Esophagus muscularis mucosa (tissue), 4 donors: ENCODE measurements around the gene HERC6. TPM values are rescaled to one million over a fixed set of nuclear protein-coding genes. Genes with fewer than 3 reads are reported as not detected.
"Not testable (repeated sequence)": the region's sequence is repeated elsewhere in the genome, so short reads cannot be mapped to it uniquely, and the experiment has no call there.

ENCODE experiments used
- DNase-seq: peaks from one replicate; pipeline ENCODE4 v3.0.0-alpha.2; 2017; ENCODE audit errors: extremely low spot score
- H3K27ac ChIP-seq, 4 donors: fragments of 200-600 bp; sonication (generic); replicated peaks in 1 of 4; 1 replicate in 3 of 4; 2 replicates in 1 of 4; pipeline ENCODE4 v1.5.1; 2016 to 2019; ENCODE audit warnings: mild to moderate bottlenecking in 1 of 4
- H3K27me3 ChIP-seq, 4 donors: fragments of 200-600 bp; sonication (generic); one replicate each; pipeline versions ENCODE4 v1.5.1 to v1.6.0; 2016 to 2019
- H3K36me3 ChIP-seq, 4 donors: fragments of 200-600 bp; sonication (generic); one replicate each; pipeline ENCODE4 v1.5.1; 2016 to 2019
- H3K4me1 ChIP-seq, 4 donors: fragments of 200-600 bp; sonication (generic); one replicate each; pipeline ENCODE4 v1.5.1; 2016 to 2019
- H3K4me3 ChIP-seq, 4 donors: fragments of 200-600 bp; sonication (generic); 1 replicate in 2 of 4; 2 replicates in 2 of 4; pipeline ENCODE4 v1.5.1; 2016 to 2019; ENCODE audit warnings: mild to moderate bottlenecking in 4 of 4, moderate library complexity in 1 of 4
- H3K9me3 ChIP-seq, 4 donors: fragments of 200-600 bp; sonication (generic); 1 replicate in 3 of 4; 2 replicates in 1 of 4; pipeline ENCODE4 v1.5.1; 2016 to 2019
- EP300 ChIP-seq: sonication (generic); formaldehyde crosslinking; IDR thresholded peaks from one replicate; pipeline ENCODE4 v1.6.1; 2017; ENCODE audit warnings: antibody characterized with exemption
- POLR2A ChIP-seq: fragments of 450-650 bp; IDR thresholded peaks from one replicate; pipeline ENCODE4 v1.6.1; 2017; ENCODE audit warnings: antibody characterized with exemption, moderate library complexity, mild to moderate bottlenecking, low read depth
- POLR2AphosphoS5 ChIP-seq, 2 donors: sonication (generic); formaldehyde crosslinking; IDR thresholded peaks; one replicate each; pipeline ENCODE4 v1.6.1; 2017; ENCODE audit warnings: antibody characterized with exemption in 2 of 2
- WGBS: methylation state at CpG from one replicate; pipeline ENCODE4 v1.1.5; 2018; 5-methylcytosine and 5-hydroxymethylcytosine counted together
- intact Hi-C: fragments of 100-400 bp; cut with DNase I; formaldehyde crosslinking; loops from one replicate; pipeline ENCODE4 v1.15.1; 2023
- total RNA-seq, 4 donors: library from RNA; depleted of rRNA; stranded (reverse); fragments of >200 nt; gene quantifications; one replicate each; pipeline versions ENCODE4 v1.1.0 to v1.2.1, GENCODE V29; 2016
- TF ChIP-seq, protein P1 (sequence below), 3 experiments: fragments of 200-600 bp in 2 of 3; fragments of 450-650 bp in 1 of 3; sonication (generic) in 2 of 3; IDR thresholded peaks; one replicate each; pipeline ENCODE4 v1.5.1; 2017 to 2019; ENCODE audit warnings: antibody characterized with exemption in 3 of 3, mild to moderate bottlenecking in 2 of 3, moderate library complexity in 1 of 3

HERC6 gene
- total RNA-seq, 4 donors from 2014 or later = 3.8 to 5.2 (median 4.9) TPM

DNA sequence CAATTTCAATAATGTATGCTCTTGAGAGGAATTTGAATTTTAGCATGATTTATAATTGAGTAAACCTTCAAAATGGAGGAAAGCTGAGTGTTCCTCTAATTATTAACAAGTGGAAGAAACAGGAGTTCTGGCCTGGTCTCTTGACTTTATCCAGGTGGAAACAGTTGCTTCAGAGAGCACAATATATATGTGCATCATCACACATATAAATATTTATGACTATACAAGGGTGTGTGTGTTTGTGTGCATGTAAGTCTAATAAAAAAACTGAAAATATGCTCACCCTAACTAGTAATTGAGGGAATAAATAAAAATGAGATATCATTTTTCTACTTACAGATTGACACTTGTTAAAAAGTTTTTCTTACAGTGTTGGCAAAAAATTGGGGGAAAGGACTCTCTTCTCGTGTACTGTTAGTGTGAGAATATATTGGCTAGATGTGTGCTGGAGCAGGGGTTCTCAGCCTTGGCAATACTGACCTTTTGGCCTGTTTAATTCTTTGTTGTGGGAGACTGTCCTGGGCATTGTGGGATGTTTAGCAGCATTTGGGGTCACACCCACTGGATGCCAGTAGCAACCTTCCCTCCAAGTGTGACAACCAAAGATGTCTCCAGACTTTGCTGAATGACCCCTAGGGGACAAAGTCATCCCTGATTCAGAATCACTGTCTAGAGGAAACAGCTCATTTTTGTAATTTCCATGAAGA lies 57.5 kb downstream of the HERC6 start:
- H3K9me3 ChIP-seq = no peaks in the 10 kb centered on the region
- no peaks in the 10 kb centered on the region for H3K27me3 ChIP-seq
- no peak for DNase-seq
- H3K4me3 ChIP-seq = no peak overlapping the region
- 97% methylated on average over 1 of the region's 1 CpG for WGBS
- H3K27ac ChIP-seq = no peak overlapping the region
- intact Hi-C loops = no loop called here
- TF ChIP-seq, protein P1, sequence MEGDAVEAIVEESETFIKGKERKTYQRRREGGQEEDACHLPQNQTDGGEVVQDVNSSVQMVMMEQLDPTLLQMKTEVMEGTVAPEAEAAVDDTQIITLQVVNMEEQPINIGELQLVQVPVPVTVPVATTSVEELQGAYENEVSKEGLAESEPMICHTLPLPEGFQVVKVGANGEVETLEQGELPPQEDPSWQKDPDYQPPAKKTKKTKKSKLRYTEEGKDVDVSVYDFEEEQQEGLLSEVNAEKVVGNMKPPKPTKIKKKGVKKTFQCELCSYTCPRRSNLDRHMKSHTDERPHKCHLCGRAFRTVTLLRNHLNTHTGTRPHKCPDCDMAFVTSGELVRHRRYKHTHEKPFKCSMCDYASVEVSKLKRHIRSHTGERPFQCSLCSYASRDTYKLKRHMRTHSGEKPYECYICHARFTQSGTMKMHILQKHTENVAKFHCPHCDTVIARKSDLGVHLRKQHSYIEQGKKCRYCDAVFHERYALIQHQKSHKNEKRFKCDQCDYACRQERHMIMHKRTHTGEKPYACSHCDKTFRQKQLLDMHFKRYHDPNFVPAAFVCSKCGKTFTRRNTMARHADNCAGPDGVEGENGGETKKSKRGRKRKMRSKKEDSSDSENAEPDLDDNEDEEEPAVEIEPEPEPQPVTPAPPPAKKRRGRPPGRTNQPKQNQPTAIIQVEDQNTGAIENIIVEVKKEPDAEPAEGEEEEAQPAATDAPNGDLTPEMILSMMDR (IDR thresholded peaks at IDR 0.05) = no peak
- TF ChIP-seq POLR2A (no peak), EP300 (no peak), POLR2AphosphoS5 (IDR thresholded peaks at IDR 0.05) (no peak)
- H3K4me1 ChIP-seq = no peaks in the 10 kb centered on the region
- peaks cover 0 to 49% (median 25%) of the 10 kb centered on the region in 4 donors for H3K36me3 ChIP-seq

GRCh38 chr4:88437873-88438272 lies 59.2 kb downstream of the HERC6 start:
- H3K9me3 ChIP-seq, intact Hi-C loops, H3K4me1 ChIP-seq, H3K27me3 ChIP-seq, H3K27ac ChIP-seq, DNase-seq, H3K4me3 ChIP-seq: not testable (repeated sequence)
- H3K36me3 ChIP-seq = peaks cover 0 to 48% (median 25%) of the 10 kb centered on the region in 4 donors
- 95% methylated on average over 4 of the region's 4 CpGs for WGBS

DNA sequence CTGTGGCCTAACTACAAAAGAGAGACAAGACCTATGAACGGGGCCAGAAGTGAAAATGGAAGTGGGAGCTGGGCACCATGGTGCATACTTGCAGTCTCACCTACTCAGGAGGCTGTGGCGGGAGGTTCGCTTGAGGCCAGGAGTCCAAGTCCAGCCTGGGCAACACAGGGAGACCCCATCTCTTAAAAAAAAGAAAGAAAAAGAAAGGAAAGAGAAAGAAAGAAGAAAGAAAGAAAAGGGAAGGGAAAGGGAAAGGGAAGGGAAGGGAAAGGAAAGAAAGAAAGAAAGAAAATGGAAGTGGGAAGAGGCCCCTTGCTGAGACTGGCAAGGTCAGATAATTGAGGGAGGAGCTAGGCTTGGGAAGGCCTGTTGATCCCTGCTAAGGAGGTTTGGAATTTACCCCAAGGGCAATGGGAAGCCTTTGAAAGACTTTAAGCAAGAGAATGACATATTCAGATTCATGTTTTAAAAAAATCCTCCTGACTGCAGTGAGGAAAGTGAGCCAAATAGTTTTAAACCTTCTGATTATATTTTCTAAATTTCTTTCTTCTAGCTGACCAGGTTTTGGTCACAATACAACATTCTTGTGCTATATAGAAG lies 60.6 kb downstream of the HERC6 start:
- H3K9me3 ChIP-seq = no peaks in the 10 kb centered on the region
- intact Hi-C loops = no loop called here
- WGBS = 93% methylated on average over 3 of the region's 3 CpGs

DNA sequence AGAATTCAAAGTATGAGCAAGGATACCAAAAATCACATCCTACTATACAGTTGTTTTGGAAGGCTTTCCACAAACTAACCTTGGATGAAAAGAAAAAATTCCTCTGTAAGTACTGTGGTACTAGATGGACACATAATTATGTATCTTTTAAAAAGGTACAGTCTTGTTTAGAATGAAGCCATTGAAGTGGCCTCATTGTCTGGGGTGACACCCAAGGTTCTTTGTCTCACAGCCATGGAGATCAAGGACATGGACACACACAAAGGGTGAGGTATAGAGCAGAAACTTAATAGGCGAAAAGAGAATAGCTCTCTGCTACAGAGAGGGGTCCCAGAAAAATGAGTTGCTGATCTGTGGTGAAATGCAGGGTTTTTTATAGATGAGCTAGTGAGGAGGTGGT lies 61.5 kb downstream of the HERC6 start:
- DNase-seq = no peak
- intact Hi-C loops = no loop called here
- Histone ChIP-seq H3K36me3 (peaks cover 0 to 34% (median 16%) of the 10 kb centered on the region in 4 donors), H3K27ac (no peak overlapping the region), H3K9me3 (no peaks in the 10 kb centered on the region), H3K4me3 (no peak overlapping the region), H3K27me3 (no peaks in the 10 kb centered on the region), H3K4me1 (no peaks in the 10 kb centered on the region)
- TF ChIP-seq, protein P1 (IDR thresholded peaks at IDR 0.05) = no peak
- WGBS = 100% methylated on average over 1 of the region's 1 CpG

More for the DNA sequence above, 60.6 kb downstream of the HERC6 start:
- Histone ChIP-seq H3K27me3 (no peaks in the 10 kb centered on the region), H3K27ac (no peak overlapping the region), H3K36me3 (peaks cover 0 to 39% (median 19%) of the 10 kb centered on the region in 4 donors), H3K4me1 (no peaks in the 10 kb centered on the region), H3K4me3 (no peak overlapping the region)
- DNase-seq = no peak
- TF ChIP-seq EP300 = no peak
- TF ChIP-seq POLR2AphosphoS5 (IDR thresholded peaks at IDR 0.05) = no peak
- no peak for TF ChIP-seq POLR2A
- TF ChIP-seq, protein P1 (IDR thresholded peaks at IDR 0.05) = no peak

GRCh38 chr4:88441696-88442095 lies 63.0 kb downstream of the HERC6 start:
- Histone ChIP-seq H3K27me3 (no peaks in the 10 kb centered on the region), H3K4me1 (no peaks in the 10 kb centered on the region), H3K36me3 (peaks cover 0 to 31% (median 14%) of the 10 kb centered on the region in 4 donors), H3K9me3 (no peaks in the 10 kb centered on the region), H3K27ac (no peak overlapping the region), H3K4me3 (no peak overlapping the region)
- intact Hi-C loops = no loop called here
- no peak for DNase-seq
- TF ChIP-seq EP300 (no peak), POLR2A (no peak), POLR2AphosphoS5 (IDR thresholded peaks at IDR 0.05) (no peak)
- TF ChIP-seq, protein P1 (IDR thresholded peaks at IDR 0.05) = no peak
